Measurements from ENCODE around the gene LAMC1. TPM values are rescaled to one million over a fixed set of nuclear protein-coding genes. Genes with fewer than 3 reads are reported as not detected.
A peak's percentile ranks its signal among the peaks of the same experiment; 100 is the strongest.

LAMC1 gene
- total and polyA plus RNA-seq, 10 of the 15 experiments (the other 5 are each of a cell fraction or from before 2014, with no cell fraction given) = 4.6 to 51.4 (median 25.6) TPM

DNA sequence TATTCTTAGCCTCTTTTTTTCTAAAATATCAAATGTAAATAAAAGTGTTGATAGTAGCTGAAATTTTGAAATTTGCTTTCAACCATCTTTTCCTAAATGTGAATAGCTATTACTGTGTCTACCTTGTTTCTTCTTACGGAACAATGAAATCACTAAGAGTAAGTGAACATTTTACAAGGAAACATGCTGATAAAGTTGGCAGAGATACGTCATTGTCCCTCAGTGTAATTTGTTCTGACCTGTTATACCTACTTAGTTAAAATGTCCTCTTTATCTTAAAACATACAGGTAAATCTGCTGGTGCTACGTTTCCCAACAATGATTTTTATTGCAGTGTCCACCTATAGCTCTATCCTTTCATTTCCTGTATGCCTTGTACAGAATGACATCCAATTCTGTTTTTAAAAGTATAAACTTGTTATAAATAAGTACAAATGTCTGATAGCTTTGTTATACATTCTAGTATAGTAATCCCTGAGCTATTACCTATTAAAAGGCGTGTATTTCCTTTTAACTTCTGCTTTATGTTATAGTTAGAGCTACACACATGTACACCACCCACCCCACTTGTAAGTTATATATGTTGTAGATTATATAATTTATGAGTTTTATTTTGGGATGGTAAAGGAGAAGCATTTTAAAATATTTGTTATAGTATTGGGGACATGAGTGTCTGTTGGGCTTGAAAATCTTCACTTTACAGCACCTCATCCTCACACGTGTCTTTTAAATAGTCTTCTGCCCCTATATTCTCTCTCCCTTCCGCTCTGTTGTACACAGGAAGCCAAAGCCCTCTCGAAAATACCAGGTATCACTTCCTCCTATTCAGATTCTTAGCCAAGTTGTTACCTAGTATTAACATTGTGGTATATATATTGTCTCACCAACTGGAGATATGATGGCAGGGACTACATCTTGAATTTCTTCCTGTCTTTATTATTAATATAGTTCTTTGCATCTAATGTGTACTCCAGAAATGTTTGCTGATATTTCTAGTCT lies 25.2 kb downstream of the LAMC1 start (continued):
- TF ChIP-seq, protein P1, sequence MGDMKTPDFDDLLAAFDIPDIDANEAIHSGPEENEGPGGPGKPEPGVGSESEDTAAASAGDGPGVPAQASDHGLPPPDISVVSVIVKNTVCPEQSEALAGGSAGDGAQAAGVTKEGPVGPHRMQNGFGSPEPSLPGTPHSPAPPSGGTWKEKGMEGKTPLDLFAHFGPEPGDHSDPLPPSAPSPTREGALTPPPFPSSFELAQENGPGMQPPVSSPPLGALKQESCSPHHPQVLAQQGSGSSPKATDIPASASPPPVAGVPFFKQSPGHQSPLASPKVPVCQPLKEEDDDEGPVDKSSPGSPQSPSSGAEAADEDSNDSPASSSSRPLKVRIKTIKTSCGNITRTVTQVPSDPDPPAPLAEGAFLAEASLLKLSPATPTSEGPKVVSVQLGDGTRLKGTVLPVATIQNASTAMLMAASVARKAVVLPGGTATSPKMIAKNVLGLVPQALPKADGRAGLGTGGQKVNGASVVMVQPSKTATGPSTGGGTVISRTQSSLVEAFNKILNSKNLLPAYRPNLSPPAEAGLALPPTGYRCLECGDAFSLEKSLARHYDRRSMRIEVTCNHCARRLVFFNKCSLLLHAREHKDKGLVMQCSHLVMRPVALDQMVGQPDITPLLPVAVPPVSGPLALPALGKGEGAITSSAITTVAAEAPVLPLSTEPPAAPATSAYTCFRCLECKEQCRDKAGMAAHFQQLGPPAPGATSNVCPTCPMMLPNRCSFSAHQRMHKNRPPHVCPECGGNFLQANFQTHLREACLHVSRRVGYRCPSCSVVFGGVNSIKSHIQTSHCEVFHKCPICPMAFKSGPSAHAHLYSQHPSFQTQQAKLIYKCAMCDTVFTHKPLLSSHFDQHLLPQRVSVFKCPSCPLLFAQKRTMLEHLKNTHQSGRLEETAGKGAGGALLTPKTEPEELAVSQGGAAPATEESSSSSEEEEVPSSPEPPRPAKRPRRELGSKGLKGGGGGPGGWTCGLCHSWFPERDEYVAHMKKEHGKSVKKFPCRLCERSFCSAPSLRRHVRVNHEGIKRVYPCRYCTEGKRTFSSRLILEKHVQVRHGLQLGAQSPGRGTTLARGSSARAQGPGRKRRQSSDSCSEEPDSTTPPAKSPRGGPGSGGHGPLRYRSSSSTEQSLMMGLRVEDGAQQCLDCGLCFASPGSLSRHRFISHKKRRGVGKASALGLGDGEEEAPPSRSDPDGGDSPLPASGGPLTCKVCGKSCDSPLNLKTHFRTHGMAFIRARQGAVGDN (IDR thresholded peaks at IDR 0.05) = peak; percentile 37
- TF ChIP-seq ETV6 (conservative IDR thresholded peaks at IDR 0.05 in 1 of 2, IDR thresholded peaks at IDR 0.05 in 1 of 2; ENCODE audit: borderline replicate concordance in 1 of 2, low read depth in 1 of 2) = peak in 1 of 2 experiments; percentile 88; a peak in 2 of 4 replicates
- 0 out of 2 replicates have a peak, but pooled peaks have one; percentile 23 for TF ChIP-seq CREB1 (IDR thresholded peaks at IDR 0.05; ENCODE audit: low read depth)
- TF ChIP-seq CREM (IDR thresholded peaks at IDR 0.05; ENCODE audit: low read depth) = peak; percentile 47
- peak; percentile 59; the same call in 1 of the 2 replicates for TF ChIP-seq NFIC (IDR thresholded peaks at IDR 0.05; ENCODE audit: low read depth, low read length)
- TF ChIP-seq RUNX3 (IDR thresholded peaks at IDR 0.05; ENCODE audit: low read length) = peak; percentile 77
- TF ChIP-seq MEF2A (IDR thresholded peaks at IDR 0.05; ENCODE audit: insufficient read depth, low read depth, low read length) = 0 out of 2 replicates have a peak, but pooled peaks have one; percentile 27
- peak; percentile 24; the same call in 1 of the 2 replicates for TF ChIP-seq ZBED1 (IDR thresholded peaks at IDR 0.05; ENCODE audit: borderline replicate concordance)
- peak; percentile 53; the same call in 1 of the 2 replicates for TF ChIP-seq RAD51 (IDR thresholded peaks at IDR 0.05)
- peak; percentile 16 for TF ChIP-seq MEF2B (IDR thresholded peaks at IDR 0.05; ENCODE audit: partially characterized antibody, poor library complexity, severe bottlenecking)
- no peak for TF ChIP-seq NRF1 (conservative IDR thresholded peaks at IDR 0.05; ENCODE audit: low read depth, low read length)
- peak in 1 of 2 experiments; percentile 61; a peak in 1 of 4 replicates for TF ChIP-seq EP300 (IDR thresholded peaks at IDR 0.05; ENCODE audit: borderline replicate concordance in 1 of 2, control insufficient read depth in 1 of 2, low read depth in 2 of 2, low read length in 2 of 2)
- TF ChIP-seq BCL11A (IDR thresholded peaks at IDR 0.05; ENCODE audit: low read depth, low read length) = peak; percentile 44; the same call in 1 of the 2 replicates
- no peak for TF ChIP-seq PAX8 (IDR thresholded peaks at IDR 0.05)
- peak; percentile 25; the same call in 1 of the 2 replicates for TF ChIP-seq NR2C1 (IDR thresholded peaks at IDR 0.05)
- no peak for TF ChIP-seq HCFC1 (IDR thresholded peaks at IDR 0.05; ENCODE audit: low read length)
- TF ChIP-seq MTA2 (IDR thresholded peaks at IDR 0.05; ENCODE audit: low read depth) = peak; percentile 38; the same call in 1 of the 2 replicates
- TF ChIP-seq CBFB (IDR thresholded peaks at IDR 0.05; ENCODE audit: low read depth) = 0 out of 2 replicates have a peak, but pooled peaks have one; percentile 38
